Parathyroid adenoma (tissue), 2 donors: ENCODE data around the gene DEF6.

ENCODE experiments used
- H2AFZ ChIP-seq: fragments of 300-600 bp; sonication (generic); one replicate; pipeline ENCODE4 v1.7.0; 2017; ENCODE audit warnings: antibody characterized with exemption, mild to moderate bottlenecking
- H3K27ac ChIP-seq: fragments of 300-600 bp; sonication (generic); one replicate; pipeline ENCODE4 v1.7.0; 2017
- H3K27me3 ChIP-seq: fragments of 300-600 bp; sonication (generic); one replicate; pipeline ENCODE4 v1.7.0; 2017; ENCODE audit warnings: low read length; ENCODE audit not compliant: control insufficient read depth, insufficient read depth
- H3K36me3 ChIP-seq: fragments of 300-600 bp; sonication (generic); one replicate; pipeline ENCODE4 v1.7.0; 2017; ENCODE audit warnings: low read length; ENCODE audit not compliant: control insufficient read depth, insufficient read depth
- H3K4me1 ChIP-seq: fragments of 300-600 bp; sonication (generic); one replicate; pipeline ENCODE4 v1.7.0; 2017; ENCODE audit warnings: control low read depth
- H3K4me2 ChIP-seq: fragments of 300-600 bp; sonication (generic); one replicate; pipeline ENCODE4 v1.7.0; 2017; ENCODE audit warnings: low read length
- H3K4me3 ChIP-seq: fragments of 300-600 bp; sonication (generic); one replicate; pipeline ENCODE4 v1.7.0; 2017; ENCODE audit warnings: low read depth, low read length
- H3K79me2 ChIP-seq: fragments of 300-600 bp; sonication (generic); one replicate; pipeline ENCODE4 v1.7.0; 2017; ENCODE audit warnings: control low read depth
- H3K9ac ChIP-seq: fragments of 300-600 bp; sonication (generic); one replicate; pipeline ENCODE4 v1.7.0; 2017; ENCODE audit warnings: mild to moderate bottlenecking
- H3K9me3 ChIP-seq: fragments of 300-600 bp; sonication (generic); one replicate; pipeline ENCODE4 v1.7.0; 2017; ENCODE audit warnings: low read length; ENCODE audit not compliant: control insufficient read depth
- TF ChIP-seq, protein P1 (sequence below): fragments of 300-600 bp; sonication (generic); IDR thresholded peaks from one replicate; pipeline ENCODE4 v1.7.0; 2017; ENCODE audit warnings: antibody characterized with exemption, mild to moderate bottlenecking
- donor health status: primary hyperparathyroidism.

Gene DEF6

GRCh38 chr6:35275744-35276260 is 21.8 kb upstream of the DEF6 start:
- no peak overlapping the region for H3K9ac ChIP-seq
- no peak overlapping the region for H3K4me3 ChIP-seq
- TF ChIP-seq, protein P1, sequence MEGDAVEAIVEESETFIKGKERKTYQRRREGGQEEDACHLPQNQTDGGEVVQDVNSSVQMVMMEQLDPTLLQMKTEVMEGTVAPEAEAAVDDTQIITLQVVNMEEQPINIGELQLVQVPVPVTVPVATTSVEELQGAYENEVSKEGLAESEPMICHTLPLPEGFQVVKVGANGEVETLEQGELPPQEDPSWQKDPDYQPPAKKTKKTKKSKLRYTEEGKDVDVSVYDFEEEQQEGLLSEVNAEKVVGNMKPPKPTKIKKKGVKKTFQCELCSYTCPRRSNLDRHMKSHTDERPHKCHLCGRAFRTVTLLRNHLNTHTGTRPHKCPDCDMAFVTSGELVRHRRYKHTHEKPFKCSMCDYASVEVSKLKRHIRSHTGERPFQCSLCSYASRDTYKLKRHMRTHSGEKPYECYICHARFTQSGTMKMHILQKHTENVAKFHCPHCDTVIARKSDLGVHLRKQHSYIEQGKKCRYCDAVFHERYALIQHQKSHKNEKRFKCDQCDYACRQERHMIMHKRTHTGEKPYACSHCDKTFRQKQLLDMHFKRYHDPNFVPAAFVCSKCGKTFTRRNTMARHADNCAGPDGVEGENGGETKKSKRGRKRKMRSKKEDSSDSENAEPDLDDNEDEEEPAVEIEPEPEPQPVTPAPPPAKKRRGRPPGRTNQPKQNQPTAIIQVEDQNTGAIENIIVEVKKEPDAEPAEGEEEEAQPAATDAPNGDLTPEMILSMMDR: no peak
- H3K4me2 ChIP-seq: no peak overlapping the region
- H3K27me3 ChIP-seq: no peaks in the 10 kb centered on the region
- peaks cover 21% of the 10 kb centered on the region for H3K79me2 ChIP-seq
- H3K9me3 ChIP-seq: no peaks in the 10 kb centered on the region
- H2AFZ ChIP-seq: no peak overlapping the region
- H3K27ac ChIP-seq: no peak overlapping the region
- H3K4me1 ChIP-seq: peaks cover 4% of the 10 kb centered on the region
- H3K36me3 ChIP-seq: no peaks in the 10 kb centered on the region

- Histone ChIP-seq H3K9me3 (no peaks in the 10 kb centered on the region), H3K4me1 (peaks cover 6% of the 10 kb centered on the region), H3K36me3 (no peaks in the 10 kb centered on the region), H3K27me3 (no peaks in the 10 kb centered on the region), H3K4me2 (no peak overlapping the region), H3K9ac (no peak overlapping the region), H3K79me2 (peaks cover 11% of the 10 kb centered on the region), H3K27ac (no peak overlapping the region), H2AFZ (no peak overlapping the region), H3K4me3 (no peak overlapping the region)
- TF ChIP-seq, protein P1: no peak
Observed at GRCh38 chr6:35278708-35279107, 18.9 kb upstream of the DEF6 start.

DNA sequence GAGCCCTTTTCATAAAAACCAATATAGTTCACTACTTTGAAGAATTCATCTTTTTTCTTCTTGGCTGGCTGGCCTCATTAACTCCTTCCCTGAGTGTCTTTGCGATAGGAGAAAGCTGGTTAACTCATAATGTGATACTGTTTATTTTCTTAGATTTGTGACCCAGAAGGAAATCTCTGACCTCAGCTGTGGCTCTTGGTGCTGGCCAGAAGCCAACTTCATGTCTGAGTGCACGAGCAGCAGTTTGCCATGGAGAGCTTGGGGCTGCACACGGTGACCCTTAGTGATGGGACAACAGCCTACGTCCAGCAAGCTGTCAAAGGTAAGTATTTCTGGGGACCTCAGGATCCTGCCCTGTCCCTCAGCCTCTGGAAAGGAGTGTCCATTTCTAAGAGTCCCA is 16.7 kb upstream of the DEF6 start:
- Histone ChIP-seq H2AFZ (no peak overlapping the region), H3K36me3 (no peaks in the 10 kb centered on the region)
- TF ChIP-seq, protein P1: no peak

DNA sequence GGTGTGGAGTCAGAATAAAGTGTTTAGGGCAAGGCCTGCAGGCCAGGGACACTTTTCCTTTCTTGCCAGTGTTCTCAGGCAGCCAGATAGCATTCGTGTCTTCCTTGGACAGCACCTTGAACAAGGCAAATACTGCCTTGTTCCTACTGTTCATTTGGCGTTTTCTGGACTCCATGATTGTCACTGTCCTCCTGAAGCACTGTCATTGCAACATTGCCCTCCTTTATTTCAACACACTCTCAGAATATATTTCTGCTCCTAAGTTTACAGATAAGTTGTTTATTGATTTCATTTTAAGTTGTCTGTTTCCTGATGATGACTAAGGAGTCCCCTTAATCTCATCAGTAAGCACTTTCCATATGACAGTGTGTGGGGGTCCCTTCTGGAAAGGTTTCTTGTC is 15.1 kb upstream of the DEF6 start:
- H3K4me1 ChIP-seq: peaks cover 6% of the 10 kb centered on the region
- TF ChIP-seq, protein P1: no peak
- H3K27ac ChIP-seq: no peak overlapping the region
- H3K36me3 ChIP-seq: no peaks in the 10 kb centered on the region
- H3K4me3 ChIP-seq: no peak overlapping the region
- no peaks in the 10 kb centered on the region for H3K79me2 ChIP-seq
- H3K9ac ChIP-seq: no peak overlapping the region
- no peaks in the 10 kb centered on the region for H3K9me3 ChIP-seq
- H3K4me2 ChIP-seq: no peak overlapping the region
- no peaks in the 10 kb centered on the region for H3K27me3 ChIP-seq
- H2AFZ ChIP-seq: no peak overlapping the region

More for the DNA sequence above, 16.7 kb upstream of the DEF6 start:
- Histone ChIP-seq H3K4me2 (peak overlapping the region; percentile 1), H3K4me1 (peaks cover 6% of the 10 kb centered on the region), H3K79me2 (peaks cover 4% of the 10 kb centered on the region), H3K4me3 (no peak overlapping the region), H3K27me3 (no peaks in the 10 kb centered on the region), H3K27ac (no peak overlapping the region), H3K9me3 (no peaks in the 10 kb centered on the region), H3K9ac (no peak overlapping the region)

GRCh38 chr6:35283361-35283760 is 14.3 kb upstream of the DEF6 start:
- Histone ChIP-seq H3K36me3 (no peaks in the 10 kb centered on the region), H3K79me2 (no peaks in the 10 kb centered on the region), H3K4me1 (peaks cover 6% of the 10 kb centered on the region)

More at GRCh38 chr6:35283361-35283760, 14.3 kb upstream of the DEF6 start:
- TF ChIP-seq, protein P1: no peak
- no peak overlapping the region for H3K27ac ChIP-seq
- no peak overlapping the region for H3K4me2 ChIP-seq
- H3K27me3 ChIP-seq: no peaks in the 10 kb centered on the region
- H3K4me3 ChIP-seq: no peak overlapping the region
- no peak overlapping the region for H2AFZ ChIP-seq
- no peak overlapping the region for H3K9ac ChIP-seq
- no peaks in the 10 kb centered on the region for H3K9me3 ChIP-seq
